Activated CD4-positive, alpha-beta T cell treated with anti-CD3 and anti-CD28 coated beads, Interleukin-2, amount 10 ng/mL, durations not matched to agents 24 days and 14 days (primary cell): ENCODE measurements around the gene PTDSS2. TPM values are rescaled to one million over a fixed set of nuclear protein-coding genes. Genes with fewer than 3 reads are reported as not detected.
"Not testable (repeated sequence)": the region's sequence is repeated elsewhere in the genome, so short reads cannot be mapped to it uniquely, and the experiment has no call there.

Experiments used
- DNase-seq: peaks from one replicate; pipeline ENCODE4 v3.0.0; 2022
- H3K27ac Mint-ChIP-seq: one replicate; pipeline ENCODE4 v1.8.0; 2022; ENCODE audit warnings: mild to moderate bottlenecking, mixed read lengths
- H3K27me3 Mint-ChIP-seq: one replicate; pipeline ENCODE4 v1.8.0; 2022; ENCODE audit warnings: mixed read lengths
- H3K36me3 Mint-ChIP-seq: one replicate; pipeline ENCODE4 v1.8.0; 2022; ENCODE audit warnings: low read depth, mild to moderate bottlenecking, mixed read lengths
- H3K4me1 Mint-ChIP-seq: one replicate; pipeline ENCODE4 v1.8.0; 2021; ENCODE audit warnings: mixed read lengths
- H3K4me3 Mint-ChIP-seq: one replicate; pipeline ENCODE4 v1.8.0; 2022; ENCODE audit warnings: mild to moderate bottlenecking, moderate library complexity, mixed read lengths
- H3K9me3 Mint-ChIP-seq: one replicate; pipeline ENCODE4 v1.8.0; 2021; ENCODE audit warnings: mixed read lengths
- intact Hi-C: fragments of 100-400 bp; cut with micrococcal nuclease; formaldehyde crosslinking; loops from one replicate; pipeline ENCODE4 v1.15.1; 2023
- total RNA-seq: library from RNA; stranded (reverse); gene quantifications from 2 replicates; pipeline ENCODE4 v1.2.3, GENCODE V29; 2022

PTDSS2 gene
- total RNA-seq, 1 donor from 2014 or later = 31.0 TPM

DNA sequence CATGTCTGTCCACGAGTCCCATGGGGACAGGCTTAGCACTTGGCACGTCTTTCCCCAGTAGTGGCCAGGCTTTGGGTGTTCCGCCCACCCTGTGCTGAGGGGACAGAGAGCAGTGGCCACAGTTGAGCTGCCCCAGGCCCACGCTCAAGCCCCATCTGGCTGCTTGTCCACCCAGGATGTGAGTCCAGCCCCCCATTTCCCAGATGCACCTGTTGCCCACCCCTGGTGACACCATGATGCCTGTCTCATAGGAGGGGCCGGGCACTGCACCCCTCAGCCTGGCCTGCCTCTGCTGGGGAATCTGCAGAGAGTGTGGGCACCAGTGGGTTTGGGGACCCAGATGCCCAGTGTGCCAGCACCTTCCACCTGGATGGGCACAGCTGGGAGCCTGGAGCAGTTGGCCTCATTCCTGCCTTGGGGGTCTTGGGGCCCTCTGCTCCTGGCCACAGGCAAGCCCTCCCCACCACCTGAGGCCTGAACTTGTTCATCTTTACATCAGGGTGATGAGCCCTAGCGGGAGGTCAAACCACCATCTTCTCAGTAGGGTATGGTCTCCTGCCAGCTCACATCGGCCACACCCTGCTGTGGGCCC, 41.0 kb upstream of the PTDSS2 start:
- Mint-ChIP-seq H3K27ac (no peak overlapping the region), H3K9me3 (no peaks in the 10 kb centered on the region), H3K4me1 (peaks cover 7% of the 10 kb centered on the region), H3K36me3 (peaks cover 4% of the 10 kb centered on the region), H3K4me3 (no peak overlapping the region), H3K27me3 (no peaks in the 10 kb centered on the region)
- DNase-seq = no peak
- intact Hi-C loops = loop anchor here (5.0 kb wide), 1 partner anchor 102 kb away; the partner anchor contains the start of gene IFITM2

DNA sequence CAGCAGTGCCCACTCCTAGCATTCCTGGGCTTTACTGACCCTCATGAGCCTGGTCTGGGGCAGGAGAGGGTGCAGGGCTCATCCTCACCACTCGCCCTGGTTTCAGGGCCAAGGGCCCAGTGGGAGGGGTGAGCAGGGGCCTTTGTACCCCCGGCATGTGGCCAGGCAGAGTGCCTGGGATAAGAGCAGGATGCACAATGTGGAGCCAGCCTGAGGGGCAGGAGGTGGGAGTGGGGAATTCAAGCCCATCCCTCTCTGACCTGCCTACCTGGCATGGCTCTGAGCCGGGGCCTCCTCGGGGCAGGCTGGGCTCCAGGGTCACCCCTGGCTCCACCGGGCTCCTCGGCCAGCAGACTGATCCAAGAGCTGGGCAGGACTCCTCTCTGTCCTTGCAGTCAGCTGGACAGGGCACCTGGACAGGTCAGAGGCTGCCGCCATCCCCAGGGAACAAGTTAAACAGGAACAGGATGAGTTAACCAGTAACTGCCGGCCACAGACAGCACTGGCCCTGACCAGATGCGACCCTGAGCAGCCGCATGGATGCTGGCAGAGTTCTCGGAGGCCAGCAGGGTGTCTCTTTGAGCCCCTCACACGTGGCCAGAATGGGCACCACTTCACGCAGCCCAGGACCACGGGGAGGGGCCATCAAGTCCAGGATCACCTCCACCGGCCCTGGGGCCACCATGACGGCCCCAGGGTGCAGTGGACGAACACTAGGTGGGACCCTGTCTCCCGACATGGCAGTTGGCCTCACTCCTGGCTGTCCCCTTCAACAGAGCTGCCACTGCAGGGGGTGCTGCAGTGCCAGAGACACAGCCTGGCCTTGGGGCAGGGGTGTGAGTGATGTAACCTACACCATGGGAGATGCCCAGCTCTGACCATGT, 40.2 kb upstream of the PTDSS2 start:
- Mint-ChIP-seq H3K4me1 (peaks cover 14% of the 10 kb centered on the region), H3K36me3 (peaks cover 4% of the 10 kb centered on the region), H3K4me3 (no peak overlapping the region), H3K9me3 (no peaks in the 10 kb centered on the region), H3K27ac (no peak overlapping the region), H3K27me3 (no peaks in the 10 kb centered on the region)
- no peak for DNase-seq
- intact Hi-C loops = loop anchor here (5.0 kb wide), 1 partner anchor 103 kb away; the partner anchor contains the start of gene IFITM2

DNA sequence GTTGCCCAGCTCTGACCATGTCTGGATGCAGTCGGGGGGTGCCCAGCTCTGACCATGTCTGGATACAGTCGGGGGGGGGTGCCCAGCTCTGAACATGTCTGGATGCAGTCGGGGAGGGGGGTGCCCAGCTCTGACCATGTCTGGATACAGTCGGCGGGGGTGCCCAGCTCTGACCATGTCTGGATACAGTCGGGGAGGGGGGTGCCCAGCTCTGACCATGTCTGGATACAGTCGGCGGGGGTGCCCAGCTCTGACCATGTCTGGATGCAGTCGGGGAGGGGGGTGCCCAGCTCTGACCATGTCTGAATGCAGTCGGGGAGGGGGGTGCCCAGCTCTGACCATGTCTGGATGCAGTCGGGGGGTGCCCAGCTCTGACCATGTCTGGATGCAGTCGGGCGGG, 39.4 kb upstream of the PTDSS2 start:
- H3K4me3 Mint-ChIP-seq, H3K27me3 Mint-ChIP-seq, H3K36me3 Mint-ChIP-seq, H3K9me3 Mint-ChIP-seq, intact Hi-C loops, H3K27ac Mint-ChIP-seq, DNase-seq: not testable (repeated sequence)
- H3K4me1 Mint-ChIP-seq = peaks cover 19% of the 10 kb centered on the region

DNA sequence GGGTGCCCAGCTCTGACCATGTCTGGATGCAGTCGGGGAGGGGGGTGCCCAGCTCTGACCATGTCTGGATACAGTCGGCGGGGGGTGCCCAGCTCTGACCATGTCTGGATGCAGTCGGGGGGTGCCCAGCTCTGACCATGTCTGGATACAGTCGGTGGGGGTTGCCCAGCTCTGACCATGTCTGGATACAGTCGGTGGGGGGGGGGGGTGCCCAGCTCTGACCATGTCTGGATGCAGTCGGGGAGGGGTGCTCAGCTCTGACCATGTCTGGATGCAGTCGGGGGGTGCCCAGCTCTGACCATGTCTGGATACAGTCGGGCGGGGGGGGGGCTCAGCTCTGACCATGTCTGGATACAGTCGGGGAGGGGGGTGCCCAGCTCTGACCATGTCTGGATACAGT, 38.6 kb upstream of the PTDSS2 start:
- H3K4me1 Mint-ChIP-seq = peaks cover 24% of the 10 kb centered on the region
- DNase-seq, H3K9me3 Mint-ChIP-seq, H3K27ac Mint-ChIP-seq, intact Hi-C loops, H3K4me3 Mint-ChIP-seq, H3K27me3 Mint-ChIP-seq, H3K36me3 Mint-ChIP-seq: not testable (repeated sequence)

DNA sequence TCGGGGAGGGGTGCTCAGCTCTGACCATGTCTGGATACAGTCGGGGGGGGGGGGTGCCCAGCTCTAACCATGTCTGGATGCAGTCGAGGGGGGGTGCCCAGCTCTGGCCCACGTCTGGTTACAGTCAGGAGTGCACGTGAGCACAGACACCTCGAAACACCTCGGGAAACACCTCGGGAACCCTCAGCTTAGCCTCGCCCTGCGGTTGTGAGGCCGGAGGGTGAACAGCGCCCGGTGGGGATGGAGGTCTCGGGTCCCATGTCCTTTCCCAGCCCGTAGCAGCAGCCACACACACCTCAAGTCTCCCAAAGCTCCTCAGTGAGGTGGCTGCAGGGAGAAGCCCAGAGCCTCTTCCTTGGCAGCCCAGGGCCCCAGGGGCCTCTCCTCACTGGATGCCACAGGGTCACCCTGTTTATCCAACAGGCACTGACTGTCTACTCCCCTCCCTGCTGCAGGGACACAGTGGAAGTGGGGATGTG, 37.4 kb upstream of the PTDSS2 start:
- H3K36me3 Mint-ChIP-seq = no peaks in the 10 kb centered on the region
- H3K4me3 Mint-ChIP-seq = no peak overlapping the region
- H3K27ac Mint-ChIP-seq = no peak overlapping the region
- H3K9me3 Mint-ChIP-seq = no peaks in the 10 kb centered on the region
- no peak for DNase-seq
- intact Hi-C loops = no loop called here
- H3K4me1 Mint-ChIP-seq = peaks cover 26% of the 10 kb centered on the region
- H3K27me3 Mint-ChIP-seq = no peaks in the 10 kb centered on the region

DNA sequence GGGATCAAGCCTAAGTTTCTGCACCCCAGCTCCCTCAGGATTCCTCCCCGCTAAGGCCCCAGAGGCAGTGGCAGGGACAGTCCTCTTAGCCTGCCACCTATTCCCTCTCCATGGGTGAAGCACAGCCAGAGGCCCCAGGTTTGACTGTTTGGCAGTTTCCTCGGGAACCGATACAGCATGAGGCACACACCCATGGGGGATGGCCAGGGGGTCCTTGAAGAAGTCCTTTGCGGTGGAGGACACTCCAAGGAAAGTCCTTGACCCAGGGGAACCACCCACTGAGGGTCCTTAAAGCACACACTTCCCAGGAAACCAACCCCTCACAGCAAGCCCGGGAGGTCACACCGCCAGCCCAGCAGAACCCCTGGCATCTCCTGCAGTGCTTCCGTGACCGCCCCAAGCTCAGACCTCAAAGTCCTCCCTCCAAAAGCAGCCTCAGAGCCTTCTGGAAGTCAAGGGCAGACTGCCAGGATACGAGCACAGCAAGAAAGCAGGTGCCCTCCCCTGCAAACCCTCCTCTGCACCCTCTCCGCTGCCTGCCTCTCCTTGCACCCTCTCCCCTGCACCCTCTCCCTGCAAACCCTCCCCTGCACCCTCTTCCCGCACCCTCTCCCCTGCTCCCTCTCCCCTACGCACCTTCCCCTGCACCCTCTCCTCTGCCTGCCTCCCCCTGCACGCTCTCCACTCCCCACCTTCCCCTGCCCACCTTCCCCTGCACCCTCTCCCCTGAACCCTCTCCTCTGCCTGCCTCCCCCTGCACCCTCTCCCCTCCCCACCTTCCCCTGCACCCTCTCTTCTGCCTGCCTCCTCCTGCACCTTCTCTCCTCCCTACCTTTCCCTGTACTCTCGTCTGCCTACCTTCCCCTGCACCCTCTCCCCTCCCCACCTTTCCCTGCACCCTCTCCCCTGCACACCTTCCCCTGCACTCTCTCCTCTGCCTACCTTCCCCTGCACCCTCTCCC, 36.7 kb upstream of the PTDSS2 start:
- peak overlapping the region; percentile 90 for H3K4me3 Mint-ChIP-seq
- peak; percentile 72 for DNase-seq
- H3K9me3 Mint-ChIP-seq = no peaks in the 10 kb centered on the region
- H3K4me1 Mint-ChIP-seq = peaks cover 27% of the 10 kb centered on the region
- H3K27me3 Mint-ChIP-seq = no peaks in the 10 kb centered on the region
- peaks cover 1% of the 10 kb centered on the region for H3K36me3 Mint-ChIP-seq
- intact Hi-C loops = no loop called here
- no peak overlapping the region for H3K27ac Mint-ChIP-seq

DNA sequence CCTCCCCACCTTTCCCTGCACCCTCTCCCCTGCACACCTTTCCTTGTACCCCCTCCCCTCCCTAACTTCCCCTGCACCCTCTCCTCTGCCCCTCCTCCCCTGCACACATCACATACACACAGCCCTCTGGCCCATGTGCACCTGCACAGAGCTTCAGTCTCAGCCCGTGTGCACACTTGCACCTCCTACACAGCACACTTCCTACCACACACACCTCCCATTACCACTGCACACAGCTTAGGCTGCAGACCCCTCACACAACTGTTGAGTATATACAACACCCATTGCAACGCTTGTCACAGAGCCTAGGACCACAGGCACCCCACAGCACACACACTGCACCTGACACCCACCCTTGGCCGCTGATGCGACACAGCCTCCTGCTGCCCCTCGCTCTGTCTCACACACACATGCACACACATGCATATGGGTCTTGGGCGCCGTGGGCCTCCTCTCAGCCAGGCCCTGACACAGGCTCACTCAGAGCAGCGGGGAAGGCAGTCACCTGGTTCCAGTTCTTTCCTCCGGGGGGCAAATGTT, 35.7 kb upstream of the PTDSS2 start:
- H3K27ac Mint-ChIP-seq = peak overlapping the region; percentile 93
- no peaks in the 10 kb centered on the region for H3K9me3 Mint-ChIP-seq
- peak overlapping the region; percentile 90 for H3K4me3 Mint-ChIP-seq
- peaks cover 30% of the 10 kb centered on the region for H3K4me1 Mint-ChIP-seq
- intact Hi-C loops = no loop called here
- peaks cover 2% of the 10 kb centered on the region for H3K36me3 Mint-ChIP-seq
- DNase-seq = no peak
- H3K27me3 Mint-ChIP-seq = no peaks in the 10 kb centered on the region

DNA sequence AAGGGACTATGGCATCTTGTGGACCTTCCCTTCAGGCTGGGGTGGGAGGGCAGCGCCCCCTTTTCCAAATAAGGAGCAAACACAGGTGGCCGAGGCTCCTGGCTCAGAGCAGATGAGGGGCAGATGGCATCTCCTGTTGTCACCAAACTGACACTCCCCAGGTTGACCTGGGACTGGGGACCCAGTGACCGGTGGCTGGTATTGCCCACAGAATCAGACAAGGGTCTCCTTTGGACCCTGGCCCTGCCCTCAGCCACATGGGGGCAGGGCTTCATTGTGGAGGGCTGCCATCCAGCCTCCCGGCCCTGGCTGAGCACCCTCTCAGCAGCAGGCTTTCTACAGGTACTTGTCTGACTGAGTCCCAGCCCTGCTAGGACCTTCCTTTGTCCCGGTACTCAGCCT, 34.4 kb upstream of the PTDSS2 start:
- DNase-seq = peak; percentile 74
- Mint-ChIP-seq H3K4me1 (peaks cover 30% of the 10 kb centered on the region), H3K36me3 (peaks cover 2% of the 10 kb centered on the region), H3K27ac (peak overlapping the region; percentile 93), H3K27me3 (no peaks in the 10 kb centered on the region), H3K4me3 (peak overlapping the region; percentile 90), H3K9me3 (no peaks in the 10 kb centered on the region)
- intact Hi-C loops = loop anchor here (1.0 to 5.0 kb wide), 2 partner anchors 33 to 208 kb away; partner anchors contain the start of genes BET1L and RIC8A

DNA sequence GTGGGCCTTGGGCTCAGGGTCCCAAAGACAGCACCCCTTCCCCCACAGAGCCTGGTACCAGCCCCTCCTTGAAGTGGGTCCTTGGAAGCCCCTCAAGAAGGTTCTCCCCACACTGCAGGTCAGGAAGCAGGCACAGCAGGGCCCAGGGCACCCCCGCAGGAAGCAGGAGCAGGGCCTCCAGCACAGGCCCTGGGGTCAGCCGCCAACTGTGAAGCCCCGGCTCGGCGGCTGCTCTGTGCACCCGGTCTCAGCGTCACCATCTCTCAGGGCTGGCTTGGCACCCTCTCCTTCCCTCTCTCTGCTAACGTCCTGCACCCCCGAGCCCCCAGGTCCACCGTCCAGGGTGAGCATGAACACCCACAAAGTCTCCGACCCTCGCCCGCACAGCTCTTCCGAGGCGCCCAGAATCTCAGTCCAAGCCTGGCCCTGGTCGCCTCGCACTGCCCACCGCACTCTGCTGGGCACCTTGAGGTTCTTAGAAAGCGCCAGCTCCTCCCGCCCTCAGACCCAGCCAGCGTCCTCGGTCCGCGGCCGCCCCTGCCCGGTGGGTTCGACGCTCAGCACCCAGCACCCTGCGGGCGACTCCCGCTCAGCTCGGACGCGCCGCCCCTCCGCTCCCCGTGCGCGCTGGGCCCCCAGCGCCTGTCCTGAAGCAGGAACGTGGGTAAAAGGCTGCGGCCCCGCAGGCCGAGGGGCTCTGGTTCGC, 33.9 kb upstream of the PTDSS2 start:
- no peaks in the 10 kb centered on the region for H3K27me3 Mint-ChIP-seq
- peak overlapping the region; percentile 90 for H3K4me3 Mint-ChIP-seq
- peaks cover 30% of the 10 kb centered on the region for H3K4me1 Mint-ChIP-seq
- peak overlapping the region; percentile 93 for H3K27ac Mint-ChIP-seq
- H3K9me3 Mint-ChIP-seq = no peaks in the 10 kb centered on the region
- DNase-seq = peak; percentile 74
- H3K36me3 Mint-ChIP-seq = peaks cover 2% of the 10 kb centered on the region
- intact Hi-C loops = loop anchor here (1.0 to 5.0 kb wide), 2 partner anchors 32 to 209 kb away; partner anchors contain the start of genes BET1L and RIC8A

DNA sequence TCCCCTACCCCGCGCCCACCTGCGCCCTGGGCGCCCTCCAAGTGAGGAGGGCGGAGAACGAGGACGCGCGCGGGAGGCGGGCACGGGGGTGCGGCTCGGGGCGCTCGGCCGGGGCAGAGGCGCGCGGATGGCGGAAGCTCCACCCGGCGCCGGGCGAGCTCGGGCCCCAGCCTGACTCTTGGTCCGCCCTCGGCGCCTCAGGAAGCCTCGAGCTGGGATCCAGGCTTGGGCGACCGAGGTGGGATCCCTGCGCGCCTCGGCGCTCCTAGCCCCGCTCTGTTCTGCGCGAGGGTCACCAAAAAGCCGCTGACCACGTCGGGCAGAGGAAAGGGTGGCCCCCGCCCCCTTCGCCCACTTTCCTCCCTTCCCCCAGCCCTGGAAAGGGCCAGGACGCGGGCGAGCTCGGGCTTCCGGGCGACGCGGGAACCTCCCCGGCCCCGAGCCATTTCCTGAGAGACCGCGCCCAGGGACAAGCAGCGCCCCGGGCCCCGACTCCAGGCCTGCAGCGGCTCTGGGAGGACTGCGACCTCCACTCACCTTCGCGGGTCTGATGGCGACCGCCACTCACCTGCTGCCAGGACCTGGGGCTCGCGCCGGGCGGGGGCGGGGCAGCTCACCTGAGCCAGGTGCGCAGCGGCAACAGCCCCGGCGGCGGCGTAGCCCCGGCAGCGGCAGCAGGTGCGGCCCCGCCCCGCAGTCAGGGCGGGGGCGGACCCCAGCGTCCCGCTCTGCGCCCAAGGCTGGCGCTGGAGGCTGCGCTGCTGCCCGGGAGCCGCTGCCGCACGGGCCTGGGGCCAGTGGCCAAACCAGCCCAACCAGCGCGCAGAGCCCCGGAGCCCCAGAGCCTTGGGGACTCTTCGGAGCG, 33.1 kb upstream of the PTDSS2 start:
- peak overlapping the region; percentile 90 for H3K4me3 Mint-ChIP-seq
- H3K27ac Mint-ChIP-seq = peak overlapping the region; percentile 93
- no peaks in the 10 kb centered on the region for H3K9me3 Mint-ChIP-seq
- intact Hi-C loops = loop anchor here (1.0 to 5.0 kb wide), 2 partner anchors 31 to 210 kb away; partner anchors contain the start of genes BET1L and RIC8A
- DNase-seq = peak; percentile 89
- peaks cover 2% of the 10 kb centered on the region for H3K36me3 Mint-ChIP-seq
- peaks cover 30% of the 10 kb centered on the region for H3K4me1 Mint-ChIP-seq
- no peaks in the 10 kb centered on the region for H3K27me3 Mint-ChIP-seq

DNA sequence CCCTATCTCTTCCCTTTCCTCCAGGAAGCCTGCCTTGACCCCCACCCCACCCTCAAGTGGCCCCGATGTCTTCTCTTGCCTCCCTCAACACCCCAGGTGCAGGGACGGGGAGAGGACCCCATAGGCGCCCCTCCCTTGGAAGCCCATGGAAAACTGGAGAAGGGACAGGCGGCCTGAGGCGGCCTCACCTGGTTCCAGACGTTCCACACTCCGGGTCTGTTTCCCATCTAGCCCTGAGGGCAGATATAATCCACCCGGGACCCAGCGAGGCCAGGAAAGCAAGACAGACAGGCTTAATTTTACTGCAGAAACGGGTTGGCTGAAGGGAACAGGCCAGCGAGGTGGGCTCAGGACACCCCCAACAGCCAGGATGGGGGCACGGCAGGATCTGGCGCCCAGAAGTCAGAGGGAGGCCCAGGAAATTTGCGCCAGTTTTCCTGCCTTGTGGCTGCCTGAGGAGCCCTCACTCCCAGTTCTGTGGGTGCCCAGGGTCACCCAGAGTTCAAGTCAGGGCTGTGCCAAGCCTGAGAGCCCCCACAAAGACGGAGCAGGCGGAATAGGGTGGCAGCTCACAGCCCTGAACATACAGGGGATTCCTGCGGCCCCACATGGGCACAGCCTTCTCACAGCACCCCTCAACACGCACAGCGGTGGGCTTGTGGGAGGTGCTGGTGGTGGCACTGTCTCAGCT, 32.3 kb upstream of the PTDSS2 start:
- H3K4me1 Mint-ChIP-seq = peaks cover 30% of the 10 kb centered on the region
- no peaks in the 10 kb centered on the region for H3K9me3 Mint-ChIP-seq
- no peaks in the 10 kb centered on the region for H3K27me3 Mint-ChIP-seq
- intact Hi-C loops = loop anchor here (5.0 kb wide), 1 partner anchor 210 kb away; the partner anchor contains the start of genes BET1L and RIC8A
- peaks cover 4% of the 10 kb centered on the region for H3K36me3 Mint-ChIP-seq
- DNase-seq = no peak
- H3K4me3 Mint-ChIP-seq = peak overlapping the region; percentile 76
- H3K27ac Mint-ChIP-seq = peak overlapping the region; percentile 48
